Astrocyte (in vitro differentiated cells and primary cell): Measurements from ENCODE around the gene ZNF529. TPM values are rescaled to one million over a fixed set of nuclear protein-coding genes. Genes with fewer than 3 reads are reported as not detected.
A peak's percentile ranks its signal among the peaks of the same experiment; 100 is the strongest.
"Not testable (repeated sequence)": the region's sequence is repeated elsewhere in the genome, so short reads cannot be mapped to it uniquely, and the experiment has no call there.

Source experiments
- DNase-seq: peaks from one replicate; pipeline ENCODE4 v3.0.0-alpha.2; 2010; ENCODE audit warnings: low read depth
- FAIRE-seq: peaks from 2 replicates; lab custom pipeline; 2011; peaks lifted over from hg19 to GRCh38; lab: Jason Lieb, UNC
- H2AFZ ChIP-seq: 2 replicates; pipeline ENCODE4 v1.6.0; 2012; ENCODE audit warnings: low read depth, low read length, inconsistent platforms
- H3K27ac ChIP-seq: 2 replicates; pipeline ENCODE4 v1.5.1; 2011; ENCODE audit warnings: low read depth, low read length, inconsistent platforms
- H3K27me3 ChIP-seq: 2 replicates; pipeline ENCODE4 v1.6.0; 2011; ENCODE audit warnings: low read length, inconsistent platforms; ENCODE audit not compliant: insufficient read depth
- H3K36me3 ChIP-seq: 2 replicates; pipeline ENCODE4 v1.5.1; 2011; ENCODE audit warnings: low read length, inconsistent platforms; ENCODE audit not compliant: insufficient read depth
- H3K4me1 ChIP-seq: 2 replicates; pipeline ENCODE4 v1.5.1; 2011; ENCODE audit warnings: low read length, inconsistent platforms; ENCODE audit not compliant: insufficient read depth
- H3K4me2 ChIP-seq: 2 replicates; pipeline ENCODE4 v1.6.0; 2012; ENCODE audit warnings: low read length, inconsistent platforms
- H3K4me3 ChIP-seq: 2 replicates; pipeline ENCODE4 v1.5.1; 2011; ENCODE audit warnings: low read depth, mild to moderate bottlenecking, low read length, inconsistent platforms; ENCODE audit not compliant: insufficient read depth
- H3K79me2 ChIP-seq: 2 replicates; pipeline ENCODE4 v1.6.0; 2012; ENCODE audit warnings: mild to moderate bottlenecking, low read length, inconsistent platforms; ENCODE audit not compliant: insufficient read depth
- H3K9ac ChIP-seq: 2 replicates; pipeline ENCODE4 v1.6.0; 2012; ENCODE audit warnings: mild to moderate bottlenecking, low read length, inconsistent platforms
- H3K9me3 ChIP-seq: 2 replicates; pipeline ENCODE4 v1.5.1; 2012; ENCODE audit warnings: low read depth, mild to moderate bottlenecking, low read length, inconsistent platforms; ENCODE audit not compliant: insufficient read depth
- H4K20me1 ChIP-seq: 2 replicates; pipeline ENCODE4 v1.6.0; 2012; ENCODE audit warnings: low read length, inconsistent platforms; ENCODE audit not compliant: insufficient read depth
- H3K27ac Mint-ChIP-seq: one replicate; pipeline ENCODE4 v1.8.0; 2021; ENCODE audit warnings: mild to moderate bottlenecking, mixed read lengths; ENCODE audit not compliant: unreplicated experiment
- H3K27me3 Mint-ChIP-seq: one replicate; pipeline ENCODE4 v1.8.0; 2021; ENCODE audit warnings: low read depth, mixed read lengths; ENCODE audit not compliant: unreplicated experiment
- H3K36me3 Mint-ChIP-seq: one replicate; pipeline ENCODE4 v1.8.0; 2021; ENCODE audit warnings: low read depth, mixed read lengths; ENCODE audit not compliant: unreplicated experiment
- H3K4me1 Mint-ChIP-seq: one replicate; pipeline ENCODE4 v1.8.0; 2021; ENCODE audit warnings: low read depth, mixed read lengths; ENCODE audit not compliant: unreplicated experiment
- H3K4me3 Mint-ChIP-seq: one replicate; pipeline ENCODE4 v1.8.0; 2021; ENCODE audit warnings: mild to moderate bottlenecking, moderate library complexity, mixed read lengths; ENCODE audit not compliant: unreplicated experiment
- H3K9me3 Mint-ChIP-seq: one replicate; pipeline ENCODE4 v1.8.0; 2021; ENCODE audit warnings: mild to moderate bottlenecking, mixed read lengths; ENCODE audit not compliant: unreplicated experiment
- CTCF ChIP-seq: IDR thresholded peaks from 2 replicates; pipeline ENCODE4 v1.5.1; 2011; ENCODE audit warnings: low read depth, mild to moderate bottlenecking, inconsistent platforms, low read length, moderate library complexity; ENCODE audit not compliant: insufficient read depth
- EZH2 ChIP-seq: IDR thresholded peaks from 2 replicates; pipeline ENCODE4 v1.6.1; 2012; ENCODE audit warnings: mild to moderate bottlenecking, low read length, inconsistent platforms; ENCODE audit not compliant: insufficient read depth
- total RNA-seq: library from RNA; stranded (reverse); gene quantifications from 2 replicates; pipeline ENCODE4 v1.2.1, GENCODE V29; 2021

The ZNF529 gene
- total RNA-seq, 1 donor from 2014 or later = 13.9 TPM

GRCh38 chr19:36605101-36605876 lies 32.2 kb upstream of the ZNF529 start, which contains the start of gene ZNF382:
Gene ZNF382, plus strand, starts transcription at chr19:36605313. Its CDS starts 4,602 bp downstream, at chr19:36609915.
- Histone ChIP-seq H3K4me2 (peak within 1 kb of the TSS; percentile 100), H3K79me2 (peaks cover 19% of the 10 kb centered on the region), H4K20me1 (no peaks in the 10 kb centered on the region), H3K9ac (peak within 1 kb of the TSS; percentile 91), H3K4me1 (peaks cover 9% of the 10 kb centered on the region), H2AFZ (peak within 1 kb of the TSS; percentile 100), H3K36me3 (peaks cover 9% of the 10 kb centered on the region), H3K9me3 (peaks cover 2% of the 10 kb centered on the region), H3K27ac (peak within 1 kb of the TSS; percentile 71), H3K4me3 (peak within 1 kb of the TSS; percentile 91), H3K27me3 (no peaks in the 10 kb centered on the region)
- TF ChIP-seq CTCF (no peak), EZH2 (no peak)
- peaks cover 20% of the 10 kb centered on the region for H3K36me3 Mint-ChIP-seq
- peaks cover 5% of the 10 kb centered on the region for H3K4me1 Mint-ChIP-seq
- FAIRE-seq (no peak), DNase-seq (peak; percentile 46)
- peak within 1 kb of the TSS; percentile 96 for H3K4me3 Mint-ChIP-seq
- peak within 1 kb of the TSS; percentile 84 for H3K27ac Mint-ChIP-seq
- peaks cover 14% of the 10 kb centered on the region for H3K9me3 Mint-ChIP-seq
- no peaks in the 10 kb centered on the region for H3K27me3 Mint-ChIP-seq

GRCh38 chr19:36604656-36605100 lies 31.6 kb upstream of the ZNF529 start:
- peak overlapping the region; percentile 91 for H3K9ac ChIP-seq

GRCh38 chr19:36602681-36603080 lies 29.6 kb upstream of the ZNF529 start:
- H3K27me3 Mint-ChIP-seq = not testable (repeated sequence)

More at GRCh38 chr19:36604656-36605100, 31.6 kb upstream of the ZNF529 start:
- no peaks in the 10 kb centered on the region for H3K27me3 ChIP-seq
- Mint-ChIP-seq H3K4me1 (peaks cover 5% of the 10 kb centered on the region), H3K27me3 (no peaks in the 10 kb centered on the region), H3K27ac (peak overlapping the region; percentile 84), H3K36me3 (peaks cover 16% of the 10 kb centered on the region), H3K9me3 (peaks cover 14% of the 10 kb centered on the region), H3K4me3 (peak overlapping the region; percentile 96)
- TF ChIP-seq CTCF (no peak), EZH2 (no peak)
- H3K9me3 ChIP-seq = peaks cover 2% of the 10 kb centered on the region
- FAIRE-seq = no peak
- H3K79me2 ChIP-seq = peaks cover 19% of the 10 kb centered on the region
- peaks cover 9% of the 10 kb centered on the region for H3K4me1 ChIP-seq
- H3K4me3 ChIP-seq = peak overlapping the region; percentile 91
- no peaks in the 10 kb centered on the region for H4K20me1 ChIP-seq
- peak; percentile 37 for DNase-seq
- peak overlapping the region; percentile 100 for H3K4me2 ChIP-seq
- H2AFZ ChIP-seq = peak overlapping the region; percentile 100
- peaks cover 5% of the 10 kb centered on the region for H3K36me3 ChIP-seq
- peak overlapping the region; percentile 71 for H3K27ac ChIP-seq

More at GRCh38 chr19:36602681-36603080, 29.6 kb upstream of the ZNF529 start:
- H3K27ac Mint-ChIP-seq, H3K4me1 Mint-ChIP-seq, FAIRE-seq, H4K20me1 ChIP-seq, H3K9me3 Mint-ChIP-seq, H3K36me3 ChIP-seq, DNase-seq, H3K27ac ChIP-seq, H2AFZ ChIP-seq, H3K9me3 ChIP-seq, H3K9ac ChIP-seq, H3K4me3 ChIP-seq, H3K4me3 Mint-ChIP-seq, H3K27me3 ChIP-seq, H3K4me1 ChIP-seq, H3K36me3 Mint-ChIP-seq, H3K4me2 ChIP-seq: not testable (repeated sequence)
- H3K79me2 ChIP-seq = peaks cover 22% of the 10 kb centered on the region
